Tongue (tissue), 2 donors: Measurements from ENCODE around the gene KBTBD3. TPM values are rescaled to one million over a fixed set of nuclear protein-coding genes. Genes with fewer than 3 reads are reported as not detected.
"Not testable (repeated sequence)": the region's sequence is repeated elsewhere in the genome, so short reads cannot be mapped to it uniquely, and the experiment has no call there.

Source experiments
- DNase-seq: peaks from one replicate; pipeline ENCODE4 v3.0.0-alpha.2; 2015
- total RNA-seq: library from RNA; depleted of rRNA; stranded (reverse); fragments of >200 nt; gene quantifications from one replicate; pipeline ENCODE4 v1.2.3, GENCODE V29; 2014

Gene KBTBD3
- total RNA-seq, 1 donor from 2014 or later, result 11.3 TPM

DNA sequence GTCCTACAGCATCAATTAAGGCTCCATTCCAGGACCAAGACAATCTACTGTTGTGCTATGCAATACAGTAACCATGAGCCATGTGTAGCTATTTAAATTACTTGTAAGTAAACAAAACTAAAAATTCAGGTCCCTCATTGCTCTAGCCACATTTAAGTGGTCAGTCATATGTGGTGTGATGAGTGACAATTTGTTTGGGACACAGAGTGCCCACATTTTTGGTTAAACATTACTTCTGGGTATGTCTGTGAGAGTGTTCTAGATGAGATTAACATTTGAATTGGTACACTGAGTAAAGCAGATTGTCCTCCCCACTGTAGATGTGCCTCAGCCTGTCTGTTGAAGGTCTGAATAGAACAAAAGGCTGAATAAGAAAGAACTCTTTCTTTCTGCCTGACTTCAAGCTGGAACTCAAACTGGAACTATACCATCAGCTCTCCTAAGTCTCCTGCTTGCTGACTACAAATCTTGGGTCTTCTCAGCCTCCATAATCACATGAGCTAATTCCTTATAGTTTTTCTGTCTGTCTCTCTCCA is 15.8 kb downstream of the KBTBD3 start:
- DNase-seq, result no peak

DNA sequence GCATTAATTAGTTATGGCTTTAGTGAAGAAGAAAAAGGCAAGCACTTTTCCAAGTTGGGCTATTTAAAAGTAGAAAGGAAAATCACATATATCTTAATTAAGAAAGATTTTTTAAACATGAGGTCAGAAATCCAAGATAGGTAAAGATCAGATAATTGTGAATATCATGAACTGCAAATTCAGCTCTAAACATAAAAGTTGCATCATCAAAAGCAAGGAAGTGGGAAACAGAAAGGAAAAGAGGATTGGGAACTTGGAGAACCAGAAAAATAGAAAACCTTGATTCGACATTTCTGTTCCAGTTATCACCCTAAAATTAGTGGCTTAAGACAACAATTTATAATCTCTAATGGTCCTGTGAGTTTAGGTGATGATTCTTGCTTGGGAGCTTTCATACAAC is 17.5 kb downstream of the KBTBD3 start:
- no peak for DNase-seq

DNA sequence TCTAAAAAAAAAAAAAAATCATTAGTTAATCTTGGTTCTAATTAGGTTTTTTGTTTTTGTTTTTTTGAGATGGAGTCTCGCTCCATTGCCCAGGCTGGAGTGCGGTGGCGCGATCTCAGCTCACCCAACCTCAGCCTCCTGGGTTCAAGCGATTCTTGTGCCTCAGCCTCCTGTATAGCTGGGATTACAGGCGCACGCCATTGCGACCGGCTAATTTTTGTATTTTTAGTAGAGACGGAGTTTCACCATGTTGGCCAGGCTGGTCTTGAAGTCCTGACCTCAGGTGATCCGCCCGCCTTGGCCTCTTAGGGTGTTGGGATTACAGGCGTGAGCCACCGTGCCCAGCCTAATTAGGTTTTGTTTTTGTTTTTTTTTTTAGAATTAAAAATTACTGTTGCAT is 18.8 kb downstream of the KBTBD3 start:
- not testable (repeated sequence) for DNase-seq

DNA sequence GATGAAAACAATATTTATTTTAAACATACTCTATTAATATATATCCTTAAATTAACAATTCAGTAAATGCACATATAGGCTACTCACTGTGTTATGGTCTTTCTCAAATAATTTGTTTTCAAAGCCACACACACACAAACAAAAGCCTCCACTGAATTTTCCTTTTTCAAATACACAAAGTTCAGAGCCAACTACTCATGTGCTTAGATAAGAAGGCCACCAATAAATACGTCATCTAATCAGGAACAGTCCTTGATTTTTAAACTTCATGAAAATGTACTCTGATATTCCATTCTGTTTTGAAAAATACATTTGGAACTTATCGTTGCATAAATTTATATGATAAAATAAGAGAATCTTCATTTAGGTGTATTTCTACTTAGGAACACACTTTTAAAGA is 26.0 kb downstream of the KBTBD3 start:
- no peak for DNase-seq

GRCh38 chr11:106049727-106050476 is 27.2 kb downstream of the KBTBD3 start:
- DNase-seq, result no peak

GRCh38 chr11:106047631-106048030 is 29.5 kb downstream of the KBTBD3 start:
- DNase-seq, result no peak

- no peak for DNase-seq
These were observed 33.6 kb downstream of the KBTBD3 start for GRCh38 chr11:106043540-106043939.

DNA sequence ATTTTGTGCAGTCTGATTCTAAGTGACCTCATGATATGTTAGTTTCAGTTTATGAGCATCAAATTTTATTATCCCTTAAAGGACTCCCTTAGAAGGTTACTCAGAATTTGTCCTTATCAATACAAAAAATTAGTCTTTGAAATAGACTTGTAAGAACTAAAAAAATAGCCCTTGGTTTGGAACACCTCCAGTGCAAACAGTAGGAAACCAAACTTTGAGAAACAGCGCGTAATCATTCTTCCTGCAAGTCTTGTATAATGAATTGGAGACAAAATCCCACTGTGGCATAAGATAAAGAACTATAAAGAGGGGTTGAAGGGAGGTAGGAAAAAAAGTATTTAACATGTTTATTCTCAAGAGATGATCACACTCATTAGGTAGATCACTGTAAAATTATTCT is 44.3 kb downstream of the KBTBD3 start:
- no peak for DNase-seq

DNA sequence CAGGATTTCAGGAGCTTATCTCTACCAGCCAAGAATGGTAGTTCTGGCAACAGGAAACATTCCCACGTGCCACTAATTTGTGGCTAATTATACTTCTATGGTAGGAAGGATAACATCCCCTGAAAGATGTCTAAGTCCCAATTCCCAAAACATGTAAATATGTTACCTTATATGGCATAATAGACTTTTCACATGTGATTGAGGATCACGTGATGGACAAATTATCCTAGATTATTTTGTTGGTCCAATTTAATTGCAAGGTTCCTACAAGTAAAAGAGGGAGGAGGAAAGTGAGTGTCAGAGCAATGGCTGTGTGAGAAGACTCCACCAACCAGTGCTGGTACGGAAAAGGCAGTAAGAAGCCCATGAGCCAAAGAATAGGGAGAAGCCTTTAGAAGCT is 45.2 kb downstream of the KBTBD3 start:
- no peak for DNase-seq

DNA sequence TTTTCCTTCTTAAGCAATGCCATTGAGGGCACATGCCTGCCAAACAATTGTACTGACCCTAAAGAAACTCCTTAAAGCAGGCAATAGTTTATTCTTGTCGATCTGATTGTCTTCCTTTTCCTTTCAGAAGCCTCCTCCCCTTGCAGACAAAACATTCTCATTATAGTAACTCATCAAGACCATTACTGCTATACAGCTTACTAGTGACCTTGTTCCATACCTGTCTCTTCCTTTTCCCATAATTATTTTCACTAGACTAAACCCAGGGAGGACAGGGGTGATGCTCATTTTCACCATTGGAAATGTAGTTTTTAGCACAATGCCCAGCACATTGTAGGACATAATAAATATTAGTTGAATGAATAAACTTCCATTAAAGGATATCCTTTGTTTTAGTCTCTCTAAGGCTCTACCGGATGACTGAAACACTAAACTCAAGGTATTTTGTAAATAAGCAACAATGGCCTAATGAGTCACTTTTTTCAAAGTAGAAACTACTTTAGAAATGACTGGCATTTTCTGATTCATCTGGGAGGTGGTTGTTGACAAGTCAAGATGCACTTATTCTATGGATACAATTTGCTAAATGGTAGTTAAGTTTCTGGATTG is 45.8 kb downstream of the KBTBD3 start:
- DNase-seq, result no peak

GRCh38 chr11:106030609-106031008 is 46.5 kb downstream of the KBTBD3 start:
- DNase-seq, result no peak

- no peak for DNase-seq
These were observed 54.3 kb downstream of the KBTBD3 start for GRCh38 chr11:106022795-106023275.

DNA sequence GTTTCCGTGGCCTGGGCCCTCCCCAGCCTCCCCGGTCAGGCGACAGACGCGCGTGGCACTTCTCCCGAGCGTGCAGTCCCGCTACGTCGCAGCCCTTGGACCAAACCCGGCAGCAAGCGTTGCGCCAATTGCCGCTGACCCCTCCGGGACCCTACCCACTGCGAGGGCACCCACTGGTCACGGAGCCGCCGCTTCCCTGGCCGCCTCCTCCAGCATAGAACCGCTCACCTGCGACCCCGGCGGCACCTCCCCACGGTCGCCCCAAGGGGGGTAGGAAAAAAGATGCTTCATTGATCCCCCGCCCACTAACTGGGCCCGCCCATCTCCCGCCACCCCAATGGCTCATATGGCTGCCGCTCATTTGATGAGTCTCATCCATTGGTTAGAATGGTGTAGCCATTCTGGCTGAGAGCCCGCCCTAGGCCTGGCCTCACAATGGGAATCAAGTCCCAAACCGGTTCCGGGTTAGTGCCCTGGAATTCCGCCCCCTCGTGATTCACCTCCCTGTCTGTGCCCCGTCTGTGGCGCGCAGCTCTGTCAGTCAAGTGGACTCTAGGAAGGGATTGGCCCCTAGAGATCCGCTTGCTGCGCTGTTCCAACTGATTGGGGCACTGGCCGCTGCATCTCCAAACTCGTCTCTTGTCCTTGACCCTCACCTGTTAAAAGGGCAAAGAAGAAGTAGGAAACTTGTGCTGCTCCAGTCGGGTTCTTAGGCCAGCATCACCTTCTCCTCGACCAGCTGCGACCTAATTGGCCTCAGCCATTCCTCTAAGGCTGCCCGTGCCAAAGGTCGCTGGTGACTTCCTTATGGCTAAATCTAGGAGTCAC is 55.0 kb downstream of the KBTBD3 start, which contains the start of gene MSANTD4:
Gene MSANTD4 (minus strand): TSS at position 274 of the 828 bp plus-strand sequence. CDS start 11,323 bp downstream, outside the sequence.
- peak; percentile 99 for DNase-seq

DNA sequence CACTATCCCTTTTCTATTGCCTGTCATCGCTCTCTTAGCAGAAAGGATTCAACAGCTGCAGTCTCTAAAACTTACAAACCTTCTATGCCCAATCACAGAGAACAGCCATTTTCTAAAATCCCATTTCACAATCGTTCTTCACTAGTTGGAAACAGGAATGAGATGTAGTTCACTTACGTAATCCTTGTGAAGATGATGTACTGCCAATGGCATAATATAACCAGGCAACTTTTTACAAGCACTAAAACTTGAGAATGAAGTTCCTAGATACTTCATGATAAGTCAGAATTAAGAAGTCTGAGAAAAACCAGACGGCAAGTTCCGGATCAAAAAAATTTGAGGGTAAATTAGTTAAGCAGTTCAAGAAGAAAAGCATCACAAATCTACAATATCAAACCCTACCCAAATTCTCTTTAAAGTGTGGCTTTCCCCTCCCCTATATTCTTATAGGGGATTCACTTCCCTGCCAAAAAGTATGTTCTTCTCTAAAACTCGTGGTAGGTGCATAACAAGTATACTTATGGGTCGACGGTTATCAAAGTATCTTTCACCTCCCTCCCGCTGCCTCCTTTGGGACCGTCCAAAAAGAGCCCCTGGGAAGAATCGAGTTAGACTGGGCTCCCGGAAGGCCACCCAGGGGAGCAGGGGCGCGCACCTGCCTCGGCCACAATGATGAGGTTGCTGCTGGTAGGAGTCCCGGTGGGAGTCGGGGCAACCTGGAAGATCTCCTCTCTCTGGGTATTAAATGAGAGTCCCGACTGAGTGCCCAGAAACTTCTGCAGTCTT is 55.8 kb downstream of the KBTBD3 start:
- DNase-seq, result peak; percentile 31

DNA sequence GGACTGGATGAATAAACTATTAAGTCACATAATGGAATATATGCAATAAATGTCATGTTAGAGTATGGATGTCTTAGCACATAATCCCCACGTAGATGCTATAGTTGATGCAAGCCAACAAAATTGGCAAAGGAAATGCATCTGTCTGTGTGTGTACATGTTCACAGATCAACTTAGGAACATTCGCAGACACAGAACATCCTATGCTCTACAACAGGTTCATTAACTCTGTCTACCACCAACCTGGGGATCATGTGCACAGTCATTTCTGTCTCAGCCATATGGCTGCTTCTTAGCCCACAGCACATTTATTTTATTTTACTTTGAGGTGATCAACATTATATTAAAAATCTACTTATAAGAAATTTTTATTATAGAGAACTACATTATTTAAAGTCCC is 60.1 kb downstream of the KBTBD3 start:
- DNase-seq, result no peak

DNA sequence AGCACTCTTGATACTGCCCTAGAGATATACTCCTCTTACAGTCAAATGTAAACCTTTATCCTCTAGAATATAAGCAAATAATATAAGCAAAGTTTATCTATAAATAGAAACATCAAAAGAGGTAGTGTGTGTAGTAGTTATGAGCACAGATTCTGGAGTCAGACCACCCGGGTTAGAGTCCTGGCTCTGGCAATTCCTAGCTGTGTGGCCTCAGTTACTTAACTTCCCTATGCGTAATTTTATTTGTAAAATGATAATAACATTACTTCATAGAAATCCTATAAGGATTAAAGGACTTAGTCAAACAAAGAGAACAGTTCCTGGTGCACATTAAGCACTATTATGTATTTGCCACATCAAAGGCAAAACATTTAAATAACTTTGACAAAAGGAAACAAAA is 62.1 kb downstream of the KBTBD3 start:
- DNase-seq, result no peak

- DNase-seq, result no peak
These were observed 62.5 kb downstream of the KBTBD3 start for GRCh38 chr11:106014620-106015019.

GRCh38 chr11:106014035-106014434 is 63.1 kb downstream of the KBTBD3 start:
- no peak for DNase-seq

GRCh38 chr11:106012744-106013143 is 64.4 kb downstream of the KBTBD3 start:
- DNase-seq, result peak; percentile 24

DNA sequence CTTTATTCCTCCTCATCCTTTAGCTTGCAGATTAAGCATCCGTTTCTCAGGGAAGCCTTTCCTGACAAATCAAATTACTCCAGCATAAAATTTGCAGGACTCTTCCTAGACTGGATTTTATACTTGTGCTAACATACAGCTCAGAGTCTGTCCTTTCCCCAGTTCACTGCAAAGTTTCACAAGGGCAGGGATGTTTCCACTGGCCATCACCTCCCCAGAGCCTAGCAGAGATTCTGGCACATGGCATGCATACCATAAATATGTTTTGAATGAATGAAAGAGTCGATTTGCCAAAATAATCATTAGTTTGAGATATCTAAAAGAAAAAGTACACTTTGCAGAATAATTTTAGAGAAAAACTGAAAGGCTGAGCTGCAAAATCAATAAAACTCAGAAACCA is 65.7 kb downstream of the KBTBD3 start:
- DNase-seq, result no peak

DNA sequence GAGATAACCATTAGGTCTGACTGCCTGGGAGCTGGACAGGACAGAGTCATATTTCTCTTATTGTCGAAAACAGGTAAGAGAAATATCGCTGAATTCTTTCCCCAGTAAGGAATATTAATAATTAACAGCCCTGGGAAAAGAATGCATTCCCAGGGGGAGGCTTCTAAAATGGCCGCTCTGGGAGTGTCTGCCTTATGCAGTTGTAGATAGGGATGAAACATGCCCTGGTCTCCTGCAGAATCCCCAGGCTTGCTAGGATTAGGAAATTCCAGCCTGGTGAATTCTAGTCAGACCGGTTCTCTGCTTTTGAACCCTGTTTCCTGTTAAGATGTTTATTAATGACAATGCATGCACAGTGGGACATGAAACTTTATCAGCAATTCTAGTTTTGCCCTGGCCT is 74.1 kb downstream of the KBTBD3 start:
- DNase-seq, result not testable (repeated sequence)
